Measurements from ENCODE around the gene HOXA6. TPM values are rescaled to one million over a fixed set of nuclear protein-coding genes. Genes with fewer than 3 reads are reported as not detected.

HOXA6 gene
- total and polyA plus RNA-seq, 2 donors (not counting 1 experiment from before 2014, with no cell fraction given) = 0.18 to 0.49 TPM

DNA sequence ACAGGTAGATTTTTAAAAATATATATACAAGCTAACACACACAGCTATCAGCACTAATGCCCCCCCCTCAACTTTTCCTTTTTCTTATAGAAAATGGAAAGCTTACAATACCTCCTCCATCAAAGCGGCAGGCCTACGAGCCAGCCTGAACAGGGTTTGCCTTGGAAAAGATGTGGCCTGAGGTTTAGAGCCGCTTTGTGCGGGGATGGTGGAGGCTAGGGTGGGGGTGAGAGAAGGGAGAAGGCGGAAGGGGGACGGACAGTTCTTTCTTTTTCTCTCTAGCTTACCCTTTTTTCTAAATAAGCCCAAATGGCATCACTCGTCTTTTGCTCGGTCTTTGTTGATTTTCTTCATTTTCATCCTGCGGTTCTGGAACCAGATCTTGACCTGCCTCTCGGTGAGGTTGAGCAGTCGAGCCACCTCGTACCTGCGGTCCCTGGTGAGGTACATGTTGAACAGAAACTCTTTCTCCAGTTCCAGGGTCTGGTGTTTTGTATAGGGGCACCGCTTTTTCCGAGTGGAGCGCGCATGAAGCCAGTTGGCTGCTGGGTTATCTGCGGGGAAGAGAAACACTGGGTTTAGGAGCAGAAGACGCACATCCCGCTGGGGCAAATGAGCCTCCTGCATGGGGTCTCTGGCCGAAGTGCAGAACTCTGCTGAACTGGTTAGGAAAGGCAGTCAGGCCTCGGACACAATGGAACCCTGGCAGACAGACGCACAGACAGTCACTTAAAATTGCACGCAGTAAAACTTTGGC lies 15.9 kb upstream of the HOXA6 start:
- intact Hi-C loops (cut with micrococcal nuclease) = loop anchor here (5.0 to 10.0 kb wide), 3 partner anchors 889 to 1086 kb away; no protein-coding TSS in a partner anchor
- TF ChIP-seq, protein P1, sequence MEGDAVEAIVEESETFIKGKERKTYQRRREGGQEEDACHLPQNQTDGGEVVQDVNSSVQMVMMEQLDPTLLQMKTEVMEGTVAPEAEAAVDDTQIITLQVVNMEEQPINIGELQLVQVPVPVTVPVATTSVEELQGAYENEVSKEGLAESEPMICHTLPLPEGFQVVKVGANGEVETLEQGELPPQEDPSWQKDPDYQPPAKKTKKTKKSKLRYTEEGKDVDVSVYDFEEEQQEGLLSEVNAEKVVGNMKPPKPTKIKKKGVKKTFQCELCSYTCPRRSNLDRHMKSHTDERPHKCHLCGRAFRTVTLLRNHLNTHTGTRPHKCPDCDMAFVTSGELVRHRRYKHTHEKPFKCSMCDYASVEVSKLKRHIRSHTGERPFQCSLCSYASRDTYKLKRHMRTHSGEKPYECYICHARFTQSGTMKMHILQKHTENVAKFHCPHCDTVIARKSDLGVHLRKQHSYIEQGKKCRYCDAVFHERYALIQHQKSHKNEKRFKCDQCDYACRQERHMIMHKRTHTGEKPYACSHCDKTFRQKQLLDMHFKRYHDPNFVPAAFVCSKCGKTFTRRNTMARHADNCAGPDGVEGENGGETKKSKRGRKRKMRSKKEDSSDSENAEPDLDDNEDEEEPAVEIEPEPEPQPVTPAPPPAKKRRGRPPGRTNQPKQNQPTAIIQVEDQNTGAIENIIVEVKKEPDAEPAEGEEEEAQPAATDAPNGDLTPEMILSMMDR (IDR thresholded peaks at IDR 0.05) = no peak
- TF ChIP-seq EZH2 (IDR thresholded peaks at IDR 0.05; ENCODE audit: borderline replicate concordance, insufficient read depth, low read depth, low read length, poor library complexity, severe bottlenecking) = no peak
- H3K4me2 ChIP-seq (replicated peaks; ENCODE audit: low read depth, low read length, poor library complexity, severe bottlenecking) = no peak overlapping the region
- no peak overlapping the region for H2AFZ ChIP-seq (ENCODE audit: insufficient read depth, low read depth, low read length, poor library complexity, severe bottlenecking)
- Mint-ChIP-seq H3K4me3 (peak overlapping the region; percentile 3), H3K27me3 (peaks cover 66% of the 10 kb centered on the region), H3K4me1 (peaks cover 28% of the 10 kb centered on the region), H3K9me3 (ENCODE audit: insufficient read depth) (no peaks in the 10 kb centered on the region), H3K27ac (peak overlapping the region; percentile 82)
- CTCF ChIA-PET = interaction anchor here (0.8 to 4.0 kb wide), 12 partner anchors 14 to 1312 kb away, joined by 3 to 122 read pairs (median 4); partner anchors contain the start of genes HOXA3 and HOXA6
- peaks cover 47 to 60% of the 10 kb centered on the region in 2 donors for H3K4me1 ChIP-seq (ENCODE audit: control insufficient read depth in 2 of 2, insufficient read depth in 2 of 2, low read length in 2 of 2)
- no peak overlapping the region for H3K27ac ChIP-seq (ENCODE audit: low read length in 2 of 2)
- no peak overlapping the region for H3K4me3 ChIP-seq (ENCODE audit: control extremely low read depth in 1 of 5, extremely low read depth in 1 of 5, insufficient read depth in 1 of 5, low read depth in 2 of 5, low read length in 4 of 5)
- peaks cover 4% of the 10 kb centered on the region for H4K20me1 ChIP-seq (ENCODE audit: control insufficient read depth, insufficient read depth, low read length, poor library complexity, severe bottlenecking)
- DNase-seq (peak; percentile 46), ATAC-seq (ENCODE audit: low read depth) (no peak)
- no peaks in the 10 kb centered on the region for H3K36me3 ChIP-seq (replicated peaks in 1 of 2; ENCODE audit: control extremely low read depth in 1 of 2, control insufficient read depth in 1 of 2, extremely low read depth in 1 of 2, insufficient read depth in 2 of 2, low read length in 1 of 2)
- H3K79me2 ChIP-seq (ENCODE audit: control insufficient read depth, insufficient read depth, low read length) = no peaks in the 10 kb centered on the region
- peaks cover 0 to 73% (median 18%) of the 10 kb centered on the region in 3 donors for H3K9me3 ChIP-seq (ENCODE audit: control extremely low read depth in 1 of 3, control insufficient read depth in 2 of 3, insufficient read depth in 1 of 3, low read length in 2 of 3)
- peaks cover 0 to 89% (median 75%) of the 10 kb centered on the region in 4 experiments for H3K27me3 ChIP-seq (replicated peaks in 1 of 4; ENCODE audit: control extremely low read depth in 1 of 4, control insufficient read depth in 3 of 4, insufficient read depth in 4 of 4, low read length in 3 of 4)
- H3K9ac ChIP-seq (ENCODE audit: low read length) = no peak overlapping the region
- POLR2A ChIA-PET = no interaction called here
- 14% methylated on average over 17 of the region's 24 CpGs for WGBS (ENCODE audit: insufficient coverage)

Data from B cell (primary cell).